ENCODE data around the gene ASB16. TPM values are rescaled to one million over a fixed set of nuclear protein-coding genes. Genes with fewer than 3 reads are reported as not detected.
"Not testable (repeated sequence)": the region's sequence is repeated elsewhere in the genome, so short reads cannot be mapped to it uniquely, and the experiment has no call there.

The ASB16 gene, protein sequence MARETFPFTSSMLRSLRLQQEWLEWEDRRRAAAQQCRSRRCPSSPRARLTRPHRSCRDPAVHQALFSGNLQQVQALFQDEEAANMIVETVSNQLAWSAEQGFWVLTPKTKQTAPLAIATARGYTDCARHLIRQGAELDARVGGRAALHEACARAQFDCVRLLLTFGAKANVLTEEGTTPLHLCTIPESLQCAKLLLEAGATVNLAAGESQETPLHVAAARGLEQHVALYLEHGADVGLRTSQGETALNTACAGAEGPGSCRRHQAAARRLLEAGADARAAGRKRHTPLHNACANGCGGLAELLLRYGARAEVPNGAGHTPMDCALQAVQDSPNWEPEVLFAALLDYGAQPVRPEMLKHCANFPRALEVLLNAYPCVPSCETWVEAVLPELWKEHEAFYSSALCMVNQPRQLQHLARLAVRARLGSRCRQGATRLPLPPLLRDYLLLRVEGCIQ
- not detected for total RNA-seq

- Histone ChIP-seq H3K4me3 (ENCODE audit: low read length) (no peak within 1 kb of the TSS), H3K4me1 (ENCODE audit: insufficient read depth, low read length) (peaks cover 4% of the 10 kb centered on the region), H3K9me3 (ENCODE audit: low read depth, low read length) (no peaks in the 10 kb centered on the region), H3K27me3 (ENCODE audit: insufficient read depth, low read length) (no peaks in the 10 kb centered on the region)
Observed at GRCh38 chr17:44170499-44171201, at the start of gene ASB16. TSS of gene ASB16 (plus strand) at chr17:44170704. CDS start at chr17:44170790, 86 bp downstream.

- Histone ChIP-seq H3K27me3 (ENCODE audit: insufficient read depth, low read length) (no peaks in the 10 kb centered on the region), H3K9me3 (ENCODE audit: low read depth, low read length) (no peaks in the 10 kb centered on the region), H3K4me3 (ENCODE audit: low read length) (no peak overlapping the region), H3K4me1 (ENCODE audit: insufficient read depth, low read length) (peaks cover 24% of the 10 kb centered on the region)
Observed at GRCh38 chr17:44120851-44121605, 49.5 kb upstream of the ASB16 start.

DNA sequence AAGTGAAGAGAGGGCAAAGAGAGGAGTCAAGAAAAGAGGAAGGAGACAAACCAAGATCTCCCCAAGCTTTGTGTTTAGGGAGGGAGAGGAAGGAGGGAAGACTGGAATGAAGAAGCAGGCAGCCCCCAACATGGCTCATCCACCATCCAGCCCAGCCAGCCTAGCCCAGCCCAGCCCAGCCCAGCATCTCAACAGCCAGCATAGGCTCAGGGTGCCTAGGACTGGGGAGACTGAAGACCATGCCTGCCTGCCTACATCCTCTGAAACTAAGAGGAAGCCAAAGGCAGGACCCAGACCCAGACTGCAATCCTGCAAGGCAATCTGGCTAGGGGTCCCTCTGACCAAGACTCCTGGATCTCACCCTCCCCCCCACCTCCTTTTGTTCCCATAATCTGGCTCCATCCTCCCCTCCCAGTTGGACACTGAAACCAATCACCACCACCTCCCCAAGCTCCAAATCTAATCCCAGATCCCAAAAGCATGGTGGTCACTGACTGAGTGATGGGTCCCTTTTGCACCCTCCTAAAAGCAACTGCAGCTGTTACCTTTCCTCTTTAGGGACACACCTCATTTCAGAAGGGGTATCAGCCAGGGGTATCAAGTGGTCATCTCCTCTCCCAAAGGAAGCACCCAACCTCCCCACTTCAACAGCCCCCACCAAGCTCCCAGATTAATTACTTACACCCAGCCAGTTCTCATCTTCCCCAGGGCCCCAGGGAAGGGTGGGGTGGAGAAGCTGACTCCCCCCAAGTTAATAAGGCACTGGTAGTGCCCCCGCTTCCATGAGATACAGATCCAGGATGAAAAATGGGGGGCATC is 48.3 kb upstream of the ASB16 start:
- H3K9me3 ChIP-seq (ENCODE audit: low read depth, low read length): no peaks in the 10 kb centered on the region
- peaks cover 24% of the 10 kb centered on the region for H3K4me1 ChIP-seq (ENCODE audit: insufficient read depth, low read length)
- H3K4me3 ChIP-seq (ENCODE audit: low read length): peak overlapping the region; percentile 79
- H3K27me3 ChIP-seq (ENCODE audit: insufficient read depth, low read length): no peaks in the 10 kb centered on the region

- Histone ChIP-seq H3K4me1 (ENCODE audit: insufficient read depth, low read length) (peaks cover 24% of the 10 kb centered on the region), H3K27me3 (ENCODE audit: insufficient read depth, low read length) (no peaks in the 10 kb centered on the region), H3K4me3 (ENCODE audit: low read length) (peak overlapping the region; percentile 79), H3K9me3 (ENCODE audit: low read depth, low read length) (no peaks in the 10 kb centered on the region)
Observed at GRCh38 chr17:44122816-44123355, 47.6 kb upstream of the ASB16 start.

DNA sequence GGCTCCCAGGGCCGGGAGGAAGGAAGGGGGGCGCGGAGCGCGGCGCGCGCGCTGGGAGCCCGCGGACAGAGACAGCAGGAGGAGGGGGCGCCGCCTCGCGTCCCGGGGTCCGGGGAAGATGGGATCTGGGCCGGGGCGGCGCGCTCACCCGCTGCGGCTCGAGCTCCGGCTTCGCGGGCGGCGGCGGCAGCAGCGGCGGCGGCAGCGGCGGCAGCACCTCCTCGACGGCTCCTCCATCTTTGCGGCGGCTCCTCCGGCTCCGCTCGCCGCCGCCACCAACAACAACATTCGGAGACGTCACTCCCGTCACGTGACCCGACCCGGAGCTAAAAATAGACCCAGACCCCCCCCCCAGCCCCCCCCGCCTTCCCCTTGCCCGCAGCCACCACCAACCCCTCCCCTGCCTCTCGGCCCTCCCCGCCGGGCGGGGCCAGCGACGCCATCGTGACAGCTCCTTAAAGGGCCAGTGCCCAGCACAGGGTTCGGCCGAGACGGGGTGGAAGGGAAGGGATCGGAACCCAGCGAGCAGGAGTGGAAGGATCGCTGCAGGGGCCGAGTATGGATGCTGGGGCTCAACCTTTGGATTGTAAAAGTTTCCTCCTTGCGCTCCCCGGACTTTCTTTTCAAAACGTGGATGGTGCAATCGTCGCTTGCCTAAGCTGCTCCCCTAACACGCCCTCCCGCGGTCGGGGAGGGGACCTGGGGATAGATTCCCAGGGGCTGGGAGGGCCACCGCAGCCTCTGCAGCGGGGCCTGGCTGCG is 47.0 kb upstream of the ASB16 start, which contains the start of gene HDAC5:
Gene HDAC5, minus strand, starts transcription at position 286 of the 762 bp plus-strand sequence. CDS start 6,126 bp downstream, outside the sequence.
- peaks cover 24% of the 10 kb centered on the region for H3K4me1 ChIP-seq (ENCODE audit: insufficient read depth, low read length)
- no peaks in the 10 kb centered on the region for H3K9me3 ChIP-seq (ENCODE audit: low read depth, low read length)
- H3K27me3 ChIP-seq (ENCODE audit: insufficient read depth, low read length): no peaks in the 10 kb centered on the region
- H3K4me3 ChIP-seq (ENCODE audit: low read length): peak within 1 kb of the TSS; percentile 79

DNA sequence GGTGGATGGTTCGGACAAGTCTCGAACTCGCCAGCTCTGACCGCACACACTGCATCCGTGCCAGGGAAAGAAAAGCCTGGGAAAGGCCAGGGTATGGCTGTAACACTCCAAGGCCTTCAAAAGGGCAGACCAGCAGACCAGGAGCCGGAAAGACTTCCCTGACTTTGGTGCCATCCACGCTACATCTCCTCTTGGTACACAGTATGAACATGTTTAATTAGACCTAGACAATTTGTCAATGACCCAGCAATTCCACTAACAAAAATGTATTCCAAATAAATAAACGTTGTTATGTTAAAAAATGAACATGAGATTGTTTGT is 46.4 kb upstream of the ASB16 start:
- Histone ChIP-seq H3K9me3 (ENCODE audit: low read depth, low read length) (no peaks in the 10 kb centered on the region), H3K27me3 (ENCODE audit: insufficient read depth, low read length) (no peaks in the 10 kb centered on the region), H3K4me3 (ENCODE audit: low read length) (peak overlapping the region; percentile 79), H3K4me1 (ENCODE audit: insufficient read depth, low read length) (peaks cover 24% of the 10 kb centered on the region)

DNA sequence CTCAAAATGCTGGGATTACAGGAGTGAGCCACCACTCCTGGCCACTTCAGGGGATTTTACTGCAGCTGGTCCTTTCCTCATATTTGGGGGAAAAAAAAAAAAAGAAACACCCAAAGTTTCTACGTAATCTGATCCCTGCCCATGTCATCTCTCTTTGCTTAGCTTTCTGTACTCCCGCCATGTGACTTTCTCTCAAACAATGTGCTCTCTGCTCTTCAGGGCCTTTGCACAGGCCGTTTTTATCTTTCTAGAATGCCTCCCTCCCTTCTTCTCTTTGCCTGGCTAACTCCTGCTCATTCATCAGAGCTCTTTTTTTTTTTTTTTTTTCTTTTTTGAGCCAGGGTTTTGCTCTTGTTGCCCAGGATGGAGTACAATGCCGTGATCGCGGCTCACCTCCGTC is 42.1 kb upstream of the ASB16 start:
- Histone ChIP-seq H3K9me3 (ENCODE audit: low read depth, low read length) (no peaks in the 10 kb centered on the region), H3K4me1 (ENCODE audit: insufficient read depth, low read length) (peaks cover 8% of the 10 kb centered on the region), H3K4me3 (ENCODE audit: low read length) (no peak overlapping the region), H3K27me3 (ENCODE audit: insufficient read depth, low read length) (no peaks in the 10 kb centered on the region)

DNA sequence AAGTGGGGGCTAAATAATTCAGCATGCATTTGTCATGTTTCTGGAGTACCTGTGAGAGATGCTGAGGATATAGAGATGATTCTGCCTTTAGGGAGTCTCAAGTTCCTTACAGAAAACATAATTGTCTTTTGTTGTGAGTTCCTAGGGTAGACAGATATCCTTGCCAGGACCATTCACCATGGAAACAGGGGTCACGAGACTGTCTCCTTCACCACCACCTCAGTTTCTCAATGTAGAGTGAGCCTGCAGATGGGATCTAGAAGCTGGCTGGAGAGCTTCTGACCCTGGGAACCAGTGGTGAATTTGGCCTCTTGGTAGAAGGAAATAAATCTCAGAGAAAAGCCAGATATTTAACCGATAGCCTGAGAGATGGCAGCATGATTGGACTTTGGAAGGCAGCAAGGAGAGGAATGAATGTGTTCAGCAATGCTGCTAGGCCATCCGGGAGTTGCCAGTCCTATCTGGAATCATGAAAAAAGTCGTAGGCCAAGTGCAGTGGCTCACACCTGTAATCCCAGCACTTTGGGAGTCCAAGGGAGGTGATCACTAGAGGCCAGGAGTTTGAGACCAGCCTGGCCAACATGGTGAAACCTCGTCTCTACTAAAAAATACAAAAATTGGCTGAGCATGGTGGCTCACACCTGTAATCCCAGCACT is 39.7 kb upstream of the ASB16 start:
- no peaks in the 10 kb centered on the region for H3K27me3 ChIP-seq (ENCODE audit: insufficient read depth, low read length)
- no peaks in the 10 kb centered on the region for H3K9me3 ChIP-seq (ENCODE audit: low read depth, low read length)
- H3K4me3 ChIP-seq (ENCODE audit: low read length): no peak overlapping the region
- H3K4me1 ChIP-seq (ENCODE audit: insufficient read depth, low read length): no peaks in the 10 kb centered on the region

DNA sequence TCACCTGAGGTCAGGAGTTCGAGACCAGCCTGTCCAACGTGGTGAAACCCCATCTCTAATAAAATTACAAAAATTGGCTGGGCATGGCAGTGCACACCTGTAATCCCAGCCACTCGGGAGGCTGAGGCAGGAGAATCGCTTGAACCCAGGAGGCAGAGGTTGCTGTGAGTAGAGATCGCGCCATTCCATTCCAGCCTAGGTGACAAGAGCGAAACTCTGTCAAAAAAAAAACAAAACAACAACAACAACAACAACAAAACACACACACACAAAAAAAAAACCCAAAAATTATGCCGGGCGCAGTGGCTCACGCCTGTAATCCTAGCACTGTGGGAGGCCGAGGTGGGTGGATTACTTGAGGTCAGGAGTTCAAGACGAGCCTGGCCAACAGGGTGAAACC is 39.1 kb upstream of the ASB16 start:
- not testable (repeated sequence) for H3K9me3 ChIP-seq (ENCODE audit: low read depth, low read length); H3K4me1 ChIP-seq (ENCODE audit: insufficient read depth, low read length); H3K27me3 ChIP-seq (ENCODE audit: insufficient read depth, low read length); H3K4me3 ChIP-seq (ENCODE audit: low read length)

DNA sequence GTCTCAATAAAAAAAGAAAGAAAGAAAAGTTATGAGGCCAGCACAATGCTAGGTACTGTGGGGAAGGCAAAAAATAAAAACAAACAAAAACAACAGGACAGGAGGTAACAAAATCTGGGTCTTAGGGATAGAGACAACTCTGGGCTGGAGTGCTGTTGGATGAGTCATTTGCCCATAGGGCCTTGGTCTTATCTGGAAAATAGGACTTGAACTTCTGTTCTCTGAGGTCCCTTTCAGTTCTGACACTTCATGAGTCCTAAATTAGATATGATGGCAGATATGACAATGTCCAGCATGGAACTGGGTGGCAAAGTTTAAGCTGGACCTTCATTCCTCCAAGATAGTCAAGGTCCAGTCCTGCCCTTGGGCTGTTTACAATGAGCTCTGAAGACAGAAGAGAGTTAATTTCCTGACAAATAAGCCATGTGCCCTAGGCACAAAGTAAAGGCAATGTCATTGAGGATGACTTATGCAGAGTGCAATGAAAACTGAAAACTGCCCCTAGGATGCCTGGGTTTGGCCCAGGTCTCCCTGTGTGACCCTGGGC is 38.2 kb upstream of the ASB16 start:
- Histone ChIP-seq H3K9me3 (ENCODE audit: low read depth, low read length) (no peaks in the 10 kb centered on the region), H3K27me3 (ENCODE audit: insufficient read depth, low read length) (no peaks in the 10 kb centered on the region), H3K4me1 (ENCODE audit: insufficient read depth, low read length) (no peaks in the 10 kb centered on the region), H3K4me3 (ENCODE audit: low read length) (no peak overlapping the region)

GRCh38 chr17:44133918-44134476 is 36.5 kb upstream of the ASB16 start:
- H3K4me3 ChIP-seq (ENCODE audit: low read length): no peak overlapping the region
- H3K9me3 ChIP-seq (ENCODE audit: low read depth, low read length): no peaks in the 10 kb centered on the region
- no peaks in the 10 kb centered on the region for H3K4me1 ChIP-seq (ENCODE audit: insufficient read depth, low read length)
- H3K27me3 ChIP-seq (ENCODE audit: insufficient read depth, low read length): no peaks in the 10 kb centered on the region

GRCh38 chr17:44134752-44135568 is 35.5 kb upstream of the ASB16 start:
- no peak overlapping the region for H3K4me3 ChIP-seq (ENCODE audit: low read length)
- H3K9me3 ChIP-seq (ENCODE audit: low read depth, low read length): no peaks in the 10 kb centered on the region
- no peaks in the 10 kb centered on the region for H3K4me1 ChIP-seq (ENCODE audit: insufficient read depth, low read length)
- H3K27me3 ChIP-seq (ENCODE audit: insufficient read depth, low read length): no peaks in the 10 kb centered on the region
